ENCODE results near the gene CTSF.
"Not testable (repeated sequence)": the region's sequence is repeated elsewhere in the genome, so short reads cannot be mapped to it uniquely, and the experiment has no call there.

CTSF gene

DNA sequence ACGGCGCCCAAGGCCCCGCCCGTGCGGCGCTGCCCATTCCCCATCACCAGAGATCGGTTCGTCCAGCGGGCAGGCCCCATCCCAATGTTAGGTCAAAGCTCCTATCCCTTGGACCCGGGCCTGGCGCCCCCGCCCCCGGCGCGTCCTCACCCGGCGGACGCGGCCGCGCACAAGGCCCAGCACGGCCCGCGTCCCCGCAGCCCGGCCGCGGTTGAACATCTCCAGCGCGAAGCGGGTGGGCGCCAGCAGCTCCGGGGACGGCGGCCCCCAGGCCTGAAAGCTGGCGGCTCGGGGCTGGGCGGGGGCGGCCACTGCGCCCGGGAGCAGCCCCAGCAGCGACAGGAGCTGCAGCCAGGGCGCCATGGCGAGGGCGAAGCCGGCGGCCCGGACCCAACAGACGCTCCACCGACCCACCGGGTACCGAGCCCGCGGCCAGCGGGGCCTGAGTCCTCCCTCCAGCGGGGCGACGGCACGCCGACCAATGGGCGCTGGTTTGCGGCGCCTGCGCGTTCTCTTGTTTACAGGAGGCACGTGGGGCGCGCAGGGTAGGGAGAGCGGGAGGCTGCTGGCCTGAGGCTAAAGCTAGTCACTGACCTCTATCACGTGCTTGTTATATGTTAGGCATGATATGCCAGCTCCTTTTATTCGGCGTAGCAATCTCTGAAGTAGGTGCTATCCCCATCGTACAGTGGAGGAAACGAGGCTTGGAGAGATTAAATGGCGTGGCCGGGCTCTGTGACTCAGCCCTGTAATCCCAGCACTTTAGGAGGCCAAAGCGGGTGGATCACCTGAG, at the start of gene CTSF:
CTSF (minus strand) TSS at position 483 of the 793 bp plus-strand sequence; CDS start at position 363, 120 bp downstream.
- peak; percentile 55 for DNase-seq (ENCODE audit: low read depth in 2 of 2)

DNA sequence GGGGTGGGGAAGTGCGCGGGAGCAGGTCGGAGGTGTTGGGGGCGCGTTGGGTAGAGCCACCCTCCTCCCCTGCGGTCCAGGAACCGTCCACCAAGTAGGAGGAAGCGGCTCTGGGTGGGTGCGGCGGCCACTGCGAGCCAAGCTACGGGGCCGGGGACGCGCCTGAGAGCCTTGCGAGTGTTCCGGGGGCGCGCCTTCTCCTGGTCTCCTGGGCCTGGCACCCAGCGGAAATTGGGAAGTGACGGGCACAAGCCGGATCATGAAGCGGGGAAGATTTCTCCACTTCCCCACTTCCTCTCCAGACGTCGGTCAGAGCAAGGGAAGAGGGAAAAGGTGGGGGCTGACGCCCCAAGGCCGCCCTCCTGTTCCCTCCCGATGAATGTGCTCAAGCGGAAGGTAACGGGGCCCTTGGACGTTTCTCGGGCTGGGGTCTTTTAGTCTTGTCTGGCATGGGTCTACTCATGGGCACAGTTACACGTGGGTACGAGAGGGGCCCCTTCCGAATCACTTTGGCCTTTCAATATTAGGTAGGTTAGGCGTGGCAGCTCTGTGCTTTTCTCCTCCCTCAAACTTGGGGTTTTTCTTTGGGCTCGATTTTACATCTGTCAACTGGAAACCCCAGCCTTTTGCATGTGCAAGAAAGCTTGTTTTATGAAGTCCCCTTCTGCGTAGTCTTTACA, 48.9 kb upstream of the CTSF start:
- no peak for DNase-seq (ENCODE audit: low read depth in 2 of 2)

DNA sequence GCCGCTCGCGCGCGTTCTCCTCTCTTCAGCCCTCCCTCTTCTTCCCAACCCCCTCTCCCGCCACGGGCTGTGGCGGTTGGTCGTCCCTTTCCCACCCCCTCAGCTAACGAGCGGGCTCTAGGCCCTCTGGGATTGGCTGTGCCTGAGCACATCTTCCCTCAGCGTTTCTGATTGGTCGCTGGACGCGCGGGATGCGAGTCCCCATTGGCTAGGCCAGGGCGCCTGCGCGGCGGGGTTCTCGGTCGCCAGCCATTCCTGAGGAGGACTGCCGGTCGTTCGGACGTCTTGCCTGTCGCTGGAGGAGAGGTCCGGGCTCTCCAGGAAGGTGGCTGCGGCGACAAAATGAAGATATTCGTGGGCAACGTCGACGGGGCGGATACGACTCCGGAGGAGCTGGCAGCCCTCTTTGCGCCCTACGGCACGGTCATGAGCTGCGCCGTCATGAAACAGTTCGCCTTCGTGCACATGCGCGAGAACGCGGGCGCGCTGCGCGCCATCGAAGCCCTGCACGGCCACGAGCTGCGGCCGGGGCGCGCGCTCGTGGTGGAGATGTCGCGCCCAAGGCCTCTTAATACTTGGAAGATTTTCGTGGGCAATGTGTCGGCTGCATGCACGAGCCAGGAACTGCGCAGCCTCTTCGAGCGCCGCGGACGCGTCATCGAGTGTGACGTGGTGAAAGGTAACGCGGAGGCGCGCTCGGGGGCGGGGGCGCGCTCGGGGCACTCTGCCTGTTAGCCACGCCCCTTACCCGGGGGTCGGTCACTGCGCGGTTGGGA, 48.2 kb upstream of the CTSF start, which contains the start of gene RBM14:
RBM14 (plus strand) TSS at position 252 of the 776 bp plus-strand sequence; CDS start at position 343, 91 bp downstream.
- peak; percentile 96 to 99 for DNase-seq (ENCODE audit: low read depth in 2 of 2)

GRCh38 chr11:66614073-66614472, 45.7 kb upstream of the CTSF start:
- DNase-seq (ENCODE audit: low read depth in 2 of 2), result no peak

GRCh38 chr11:66612458-66612857, 44.1 kb upstream of the CTSF start:
- DNase-seq (ENCODE audit: low read depth in 2 of 2), result no peak

- DNase-seq (ENCODE audit: low read depth in 2 of 2), result no peak
Observed at GRCh38 chr11:66609721-66610617, 41.6 kb upstream of the CTSF start.

GRCh38 chr11:66607126-66607834, 38.9 kb upstream of the CTSF start:
- no peak for DNase-seq (ENCODE audit: low read depth in 2 of 2)

- DNase-seq (ENCODE audit: low read depth in 2 of 2), result not testable (repeated sequence)
Observed at GRCh38 chr11:66606608-66607007, 38.2 kb upstream of the CTSF start.

DNA sequence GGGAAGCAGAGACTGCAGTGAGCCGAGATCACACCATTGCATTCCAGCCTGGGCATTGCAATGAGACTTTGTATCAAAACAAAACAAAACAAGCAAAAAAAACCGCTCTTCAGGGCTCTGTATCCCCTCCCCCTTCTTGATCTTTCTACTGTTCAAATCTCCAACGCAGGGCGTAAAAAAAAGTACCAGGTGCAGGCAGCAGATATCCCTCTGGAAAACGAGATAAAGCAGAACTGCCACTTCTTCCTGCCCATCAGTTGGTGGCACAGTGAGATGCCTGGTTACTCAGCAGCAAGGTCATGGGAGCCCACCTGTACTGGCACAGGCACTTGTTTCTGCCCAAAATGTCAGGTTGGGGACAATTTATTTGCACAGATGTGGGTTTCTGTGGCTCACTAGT, 35.7 kb upstream of the CTSF start:
- DNase-seq (ENCODE audit: low read depth in 2 of 2), result no peak

GRCh38 chr11:66603072-66603471, 34.7 kb upstream of the CTSF start:
- no peak for DNase-seq (ENCODE audit: low read depth in 2 of 2)

DNA sequence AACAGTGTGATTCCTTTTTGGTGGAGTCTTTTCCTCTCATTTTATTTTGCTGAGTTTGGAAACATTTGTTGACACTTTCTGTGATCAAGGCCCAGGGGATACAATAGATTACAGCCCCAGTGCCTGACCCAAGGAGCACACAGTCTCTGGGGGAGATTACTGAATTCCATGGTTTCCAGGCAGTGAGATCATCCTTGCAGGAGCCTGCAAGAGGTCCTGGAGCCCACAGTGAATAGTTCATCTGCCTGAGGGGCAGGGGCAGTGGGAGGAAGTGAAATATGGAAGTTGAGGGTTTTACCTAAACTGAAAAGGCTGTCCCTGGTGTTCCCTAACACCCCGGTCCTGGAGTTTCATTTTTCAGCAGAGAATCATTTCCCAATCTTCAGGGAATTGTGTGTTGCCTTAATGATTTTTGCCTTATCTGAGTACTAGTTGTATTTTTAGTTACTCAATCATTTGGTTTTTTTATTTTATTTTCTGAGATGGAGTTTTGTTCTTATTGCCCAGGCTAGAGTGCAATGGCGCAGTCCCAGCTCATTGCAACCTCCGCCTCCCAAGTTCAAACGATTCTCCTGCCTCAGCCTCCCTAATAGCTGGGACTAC, 32.3 kb upstream of the CTSF start:
- DNase-seq (ENCODE audit: low read depth in 2 of 2), result no peak

DNA sequence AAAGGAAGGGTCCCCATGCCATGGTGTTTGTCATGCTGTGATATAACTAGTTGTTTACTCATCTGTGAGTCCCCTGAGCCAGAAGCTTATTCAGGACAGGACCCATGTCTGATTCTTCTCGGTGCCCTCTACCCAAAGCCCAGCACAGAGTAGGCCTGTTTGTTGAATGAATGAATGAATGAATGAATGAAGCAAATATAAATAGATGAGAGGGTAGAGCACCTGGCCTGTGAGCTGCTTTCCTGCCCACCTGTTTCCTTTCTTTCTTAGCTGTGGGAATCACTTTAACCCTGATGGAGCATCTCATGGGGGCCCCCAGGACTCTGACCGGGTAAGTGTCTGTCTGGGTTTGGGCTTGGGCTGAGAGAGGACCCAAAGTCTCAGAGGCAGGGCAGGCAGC, 31.8 kb upstream of the CTSF start:
- DNase-seq (ENCODE audit: low read depth in 2 of 2), result no peak

DNA sequence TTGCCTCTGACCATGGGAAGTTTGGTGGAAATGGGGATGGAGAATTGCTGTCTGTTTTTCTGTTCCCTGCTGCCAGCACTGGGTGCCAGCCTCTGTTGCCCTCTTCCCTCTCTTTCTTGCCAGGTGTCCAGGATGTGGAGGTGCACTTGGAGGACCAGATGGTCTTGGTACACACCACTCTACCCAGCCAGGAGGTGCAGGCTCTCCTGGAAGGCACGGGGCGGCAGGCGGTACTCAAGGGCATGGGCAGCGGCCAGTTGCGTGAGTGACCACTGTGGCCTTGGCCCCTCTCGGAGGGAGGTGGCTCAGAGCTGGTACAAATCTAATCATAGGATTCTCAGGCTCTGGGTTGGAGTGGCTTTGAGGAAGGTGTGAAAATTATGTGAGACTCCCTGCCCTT, 30.6 kb upstream of the CTSF start:
- no peak for DNase-seq (ENCODE audit: low read depth in 2 of 2)

GRCh38 chr11:66595245-66595904, 27.0 kb upstream of the CTSF start:
- DNase-seq (ENCODE audit: low read depth in 2 of 2), result no peak

DNA sequence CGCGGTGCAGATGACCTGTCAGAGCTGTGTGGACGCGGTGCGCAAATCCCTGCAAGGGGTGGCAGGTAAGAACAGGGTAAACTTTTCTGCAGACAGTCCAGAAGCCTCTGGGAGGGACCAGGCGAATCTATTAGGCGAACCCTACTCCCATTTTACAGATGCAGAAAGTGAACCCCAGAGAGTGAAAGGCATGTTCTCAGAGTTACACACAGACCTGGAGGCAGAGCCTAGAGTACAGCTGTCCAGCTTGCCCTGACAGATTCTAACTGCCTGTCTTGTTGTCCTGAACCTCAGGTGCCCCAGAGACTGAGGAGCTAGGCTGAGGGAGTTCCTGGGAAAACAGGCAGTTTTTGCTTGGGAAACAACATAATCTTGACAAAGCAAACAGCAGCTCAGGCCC, 25.2 kb upstream of the CTSF start:
- DNase-seq (ENCODE audit: low read depth in 2 of 2), result no peak

GRCh38 chr11:66593303-66593635, 24.9 kb upstream of the CTSF start:
- no peak for DNase-seq (ENCODE audit: low read depth in 2 of 2)

GRCh38 chr11:66592457-66593302, 24.3 kb upstream of the CTSF start, which contains the start of the genes CCDC87 and CCS:
TSS of gene CCDC87 (minus strand) at chr11:66593063. CDS start at chr11:66593015, 48 bp downstream.
TSS of gene CCS (plus strand) at chr11:66593185. CDS start at chr11:66593262, 77 bp downstream.
- peak; percentile 98 to 99 for DNase-seq (ENCODE audit: low read depth in 2 of 2)

DNA sequence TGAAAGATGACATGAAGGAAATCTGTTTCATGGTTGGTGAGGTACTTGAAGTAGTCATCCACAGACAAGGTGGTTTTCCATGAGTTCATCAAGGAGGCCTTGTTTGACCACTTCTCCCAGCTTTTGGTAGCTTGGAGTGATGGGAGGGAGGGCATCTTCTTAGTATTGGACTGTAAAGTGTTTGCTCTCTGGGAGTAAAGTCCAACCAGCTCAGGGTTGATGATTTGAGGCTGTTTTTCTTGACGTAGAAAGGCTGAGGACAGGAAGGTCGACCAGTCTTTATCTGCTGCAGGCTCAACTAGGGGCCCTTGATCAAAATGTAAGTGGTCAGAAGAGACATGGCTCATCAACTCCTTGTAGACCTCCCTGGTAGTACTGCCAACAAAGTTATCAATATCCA, 22.8 kb upstream of the CTSF start:
- no peak for DNase-seq (ENCODE audit: low read depth in 2 of 2)

Measured in stimulated activated CD8-positive, alpha-beta memory T cell treated with anti-CD3 and anti-CD28 coated beads, Interleukin-15, amount 100 ng/mL, for 48 hours (primary cell).